Erythroblast (primary cell): ENCODE data around the gene OSBPL3.

Experiments used
- DNase-seq, 2 experiments: peaks; one replicate each; lab custom pipeline; 2025; lab: John Stamatoyannopoulos, UW
- GATA1 ChIP-seq: IDR thresholded peaks from 2 replicates; pipeline ENCODE4 v1.6.1; 2011; ENCODE audit warnings: low read depth, mild to moderate bottlenecking, control low read depth, low read length, moderate library complexity
- POLR2A ChIP-seq: IDR thresholded peaks from 2 replicates; pipeline ENCODE4 v1.6.1; 2011; ENCODE audit warnings: mild to moderate bottlenecking, low read length

The OSBPL3 gene

GRCh38 chr7:24874791-24875190, 105.2 kb downstream of the OSBPL3 start:
- DNase-seq: no peak
- no peak for TF ChIP-seq POLR2A
- no peak for TF ChIP-seq GATA1

GRCh38 chr7:24873944-24874343, 106.0 kb downstream of the OSBPL3 start:
- DNase-seq: no peak
- TF ChIP-seq POLR2A (no peak), GATA1 (no peak)

GRCh38 chr7:24871770-24872169, 108.2 kb downstream of the OSBPL3 start:
- no peak for DNase-seq
- TF ChIP-seq POLR2A: no peak
- no peak for TF ChIP-seq GATA1

- DNase-seq: no peak
- TF ChIP-seq POLR2A: no peak
These were observed 109.2 kb downstream of the OSBPL3 start for GRCh38 chr7:24870766-24871165.

- no peak for DNase-seq
- TF ChIP-seq POLR2A (no peak), GATA1 (no peak)
These were observed 110.4 kb downstream of the OSBPL3 start for GRCh38 chr7:24869572-24869971.

GRCh38 chr7:24868741-24869140, 111.2 kb downstream of the OSBPL3 start:
- TF ChIP-seq GATA1: no peak
- TF ChIP-seq POLR2A: no peak

GRCh38 chr7:24866004-24866615, 113.9 kb downstream of the OSBPL3 start:
- DNase-seq: no peak
- TF ChIP-seq GATA1 (no peak), POLR2A (no peak)

More at GRCh38 chr7:24868741-24869140, 111.2 kb downstream of the OSBPL3 start:
- DNase-seq: peak; percentile 7 to 49

- TF ChIP-seq POLR2A (no peak), GATA1 (no peak)
- peak; percentile 84 to 97 for DNase-seq
These were observed 115.7 kb downstream of the OSBPL3 start for GRCh38 chr7:24864214-24864817.

- DNase-seq: no peak
- TF ChIP-seq GATA1 (no peak), POLR2A (no peak)
These were observed 116.4 kb downstream of the OSBPL3 start for GRCh38 chr7:24863626-24864025.

- TF ChIP-seq GATA1 (no peak), POLR2A (no peak)
- no peak for DNase-seq
These were observed 117.5 kb downstream of the OSBPL3 start for GRCh38 chr7:24862461-24862860.

GRCh38 chr7:24861336-24861735, 118.6 kb downstream of the OSBPL3 start:
- DNase-seq: no peak
- TF ChIP-seq POLR2A (no peak), GATA1 (no peak)

- TF ChIP-seq POLR2A (no peak), GATA1 (no peak)
- DNase-seq: no peak
These were observed 119.4 kb downstream of the OSBPL3 start for GRCh38 chr7:24860611-24861010.

GRCh38 chr7:24858108-24858977, 121.6 kb downstream of the OSBPL3 start:
- TF ChIP-seq GATA1 (no peak), POLR2A (no peak)
- no peak for DNase-seq

GRCh38 chr7:24857623-24858022, 122.4 kb downstream of the OSBPL3 start:
- TF ChIP-seq GATA1: no peak
- no peak for TF ChIP-seq POLR2A
- no peak for DNase-seq
